Gastrocnemius medialis (tissue), 4 donors: ENCODE results near the gene ETV6. TPM values are rescaled to one million over a fixed set of nuclear protein-coding genes. Genes with fewer than 3 reads are reported as not detected.

ENCODE experiments used
- ATAC-seq, 2 donors: fragments of 150-250 bp; one replicate each; pipeline ENCODE4 v1.9.1; 2016
- DNase-seq, 2 donors: peaks; one replicate each; pipeline ENCODE4 v3.0.0-alpha.2; 2019
- H3K27ac ChIP-seq, 4 donors: fragments of 200-600 bp; sonication (generic); 1 replicate in 1 of 4; 2 replicates in 3 of 4; pipeline ENCODE4 v1.5.1; 2016 to 2018; ENCODE audit warnings: mild to moderate bottlenecking in 2 of 4, moderate library complexity in 1 of 4
- H3K27me3 ChIP-seq, 3 donors: fragments of 200-600 bp; sonication (generic) in 2 of 3; 1 replicate in 1 of 3; 2 replicates in 2 of 3; pipeline versions ENCODE4 v1.5.1 to v1.6.0; 2016 to 2019; ENCODE audit warnings: mild to moderate bottlenecking in 1 of 3, moderate library complexity in 1 of 3
- H3K36me3 ChIP-seq, 2 donors: fragments of 200-600 bp; sonication (generic) in 1 of 2; one replicate each; pipeline ENCODE4 v1.5.1; 2017 to 2018
- H3K4me1 ChIP-seq, 2 donors: fragments of 200-600 bp; sonication (generic) in 1 of 2; one replicate each; pipeline ENCODE4 v1.5.1; 2016 to 2017; ENCODE audit warnings: mild to moderate bottlenecking in 2 of 2
- H3K4me3 ChIP-seq, 4 donors: fragments of 200-600 bp; sonication (generic) in 3 of 4; 1 replicate in 1 of 4; 2 replicates in 3 of 4; pipeline ENCODE4 v1.5.1; 2016 to 2019; ENCODE audit warnings: mild to moderate bottlenecking in 2 of 4
- H3K9me3 ChIP-seq, 3 donors: fragments of 200-600 bp; sonication (generic) in 2 of 3; 1 replicate in 1 of 3; 2 replicates in 2 of 3; pipeline ENCODE4 v1.5.1; 2016 to 2019
- POLR2A ChIP-seq, 2 donors: fragments of 450-650 bp; IDR thresholded peaks; one replicate each; pipeline ENCODE4 v1.6.1; 2017; ENCODE audit warnings: antibody characterized with exemption in 2 of 2, mild to moderate bottlenecking in 2 of 2, moderate library complexity in 2 of 2
- in situ Hi-C, 4 donors: fragments of 200-750 bp; cut with MboI; loops; one replicate each; pipeline versions ENCODE4 v1.15.0 to v1.8.0; 2017; ENCODE audit warnings: low sequenced_read_pairs in 4 of 4
- intact Hi-C: fragments of 100-400 bp; cut with DNase I; formaldehyde crosslinking; loops from one replicate; pipeline ENCODE4 v1.15.1; 2023; ENCODE audit warnings: low total_unique reads
- total RNA-seq, 4 donors: library from RNA; depleted of rRNA; stranded (reverse); fragments of >200 nt; gene quantifications; one replicate each; pipeline versions ENCODE4 v1.1.0 to v1.2.3, GENCODE V29; 2016
- TF ChIP-seq, protein P1 (sequence below), 5 experiments: fragments of 450-650 bp in 3 of 5; fragments of 200-600 bp in 2 of 5; sonication (generic) in 2 of 5; IDR thresholded peaks in 4 of 5; conservative IDR thresholded peaks in 1 of 5; 1 replicate in 4 of 5; 2 replicates in 1 of 5; pipeline ENCODE4 v1.5.1; 2016 to 2019; ENCODE audit warnings: antibody characterized with exemption in 5 of 5, mild to moderate bottlenecking in 3 of 5, moderate library complexity in 3 of 5

ETV6 gene
- total RNA-seq, 4 donors from 2014 or later: 2.8 to 5.9 (median 3.3) TPM

DNA sequence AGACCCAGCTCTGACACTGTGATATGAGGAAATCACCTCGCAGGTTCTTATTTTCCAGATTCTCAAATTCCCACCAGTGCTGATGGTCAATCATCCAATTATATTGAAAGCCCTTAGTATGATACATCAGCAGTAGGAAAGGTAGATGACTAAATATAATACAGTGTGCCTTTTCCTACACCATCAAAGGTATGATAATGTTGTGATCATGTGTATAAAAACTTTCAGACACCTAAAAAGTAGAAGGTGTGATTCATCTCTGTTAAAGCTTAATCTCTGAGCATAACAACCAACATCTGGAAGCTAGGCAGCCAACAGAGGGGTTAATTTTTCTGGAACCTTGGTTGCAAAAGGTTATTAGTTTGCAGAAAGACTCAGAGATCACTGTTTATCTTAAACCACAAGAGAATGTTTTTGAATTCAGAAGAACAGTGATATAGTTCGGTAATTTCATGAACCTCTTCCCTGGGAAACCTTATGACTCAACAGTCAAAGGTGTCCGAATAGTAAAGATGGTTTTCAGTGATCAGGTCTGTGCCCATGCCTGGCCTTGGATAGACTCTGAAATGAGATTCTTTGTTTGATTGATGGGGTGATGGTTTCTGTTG is 122.5 kb downstream of the ETV6 start:
- TF ChIP-seq, protein P1, sequence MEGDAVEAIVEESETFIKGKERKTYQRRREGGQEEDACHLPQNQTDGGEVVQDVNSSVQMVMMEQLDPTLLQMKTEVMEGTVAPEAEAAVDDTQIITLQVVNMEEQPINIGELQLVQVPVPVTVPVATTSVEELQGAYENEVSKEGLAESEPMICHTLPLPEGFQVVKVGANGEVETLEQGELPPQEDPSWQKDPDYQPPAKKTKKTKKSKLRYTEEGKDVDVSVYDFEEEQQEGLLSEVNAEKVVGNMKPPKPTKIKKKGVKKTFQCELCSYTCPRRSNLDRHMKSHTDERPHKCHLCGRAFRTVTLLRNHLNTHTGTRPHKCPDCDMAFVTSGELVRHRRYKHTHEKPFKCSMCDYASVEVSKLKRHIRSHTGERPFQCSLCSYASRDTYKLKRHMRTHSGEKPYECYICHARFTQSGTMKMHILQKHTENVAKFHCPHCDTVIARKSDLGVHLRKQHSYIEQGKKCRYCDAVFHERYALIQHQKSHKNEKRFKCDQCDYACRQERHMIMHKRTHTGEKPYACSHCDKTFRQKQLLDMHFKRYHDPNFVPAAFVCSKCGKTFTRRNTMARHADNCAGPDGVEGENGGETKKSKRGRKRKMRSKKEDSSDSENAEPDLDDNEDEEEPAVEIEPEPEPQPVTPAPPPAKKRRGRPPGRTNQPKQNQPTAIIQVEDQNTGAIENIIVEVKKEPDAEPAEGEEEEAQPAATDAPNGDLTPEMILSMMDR (IDR thresholded peaks at IDR 0.05 in 4 of 5, conservative IDR thresholded peaks at IDR 0.05 in 1 of 5): no peak
- no peak for TF ChIP-seq POLR2A (IDR thresholded peaks at IDR 0.05)
- H3K4me3 ChIP-seq: no peak overlapping the region
- in situ Hi-C loops: no loop called here
- no peak overlapping the region for H3K27ac ChIP-seq
- DNase-seq: no peak
- no peaks in the 10 kb centered on the region for H3K27me3 ChIP-seq
- ATAC-seq: no peak
- peaks cover 2 to 28% of the 10 kb centered on the region in 2 donors for H3K4me1 ChIP-seq
- intact Hi-C loops: no loop called here
- no peaks in the 10 kb centered on the region for H3K36me3 ChIP-seq
- H3K9me3 ChIP-seq: no peaks in the 10 kb centered on the region

DNA sequence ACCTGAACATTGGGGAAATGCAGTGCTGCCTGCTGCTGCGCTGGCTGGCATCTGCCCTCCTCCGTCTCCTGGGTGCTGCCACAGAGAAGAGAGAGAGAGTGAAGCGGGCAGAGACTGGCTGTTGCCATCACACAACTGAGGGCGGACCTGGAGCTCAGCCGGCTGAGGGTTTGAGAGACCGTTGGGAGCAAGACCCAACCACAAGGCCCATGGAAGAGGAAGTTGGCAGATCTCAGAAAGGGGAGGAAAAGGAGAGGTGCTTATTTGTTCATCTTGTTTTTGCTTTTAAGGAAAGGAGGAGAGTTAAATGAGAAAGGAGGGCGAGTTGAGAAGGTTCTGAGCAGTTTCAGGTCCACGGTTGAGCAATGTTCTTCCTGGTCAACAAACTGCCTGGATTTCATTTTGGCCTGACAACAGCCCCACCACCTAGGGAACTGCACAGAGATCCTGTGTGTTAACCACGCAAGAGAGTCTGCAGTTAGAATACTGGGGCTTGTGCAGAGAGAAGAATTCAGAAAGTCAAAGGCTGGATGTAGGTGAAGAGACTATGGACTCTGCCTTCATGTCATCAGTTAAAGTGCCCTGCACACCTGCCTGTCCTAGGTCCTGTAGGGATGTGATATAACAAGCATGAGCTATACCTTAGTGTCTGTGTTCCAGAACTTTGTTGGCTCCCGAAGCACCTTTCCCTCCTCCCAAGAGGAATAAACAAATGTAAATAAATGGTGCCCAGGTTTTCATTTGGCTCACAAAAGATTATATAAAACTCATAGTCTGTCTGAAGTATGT is 124.6 kb downstream of the ETV6 start:
- no peaks in the 10 kb centered on the region for H3K36me3 ChIP-seq
- intact Hi-C loops: no loop called here
- no peak for ATAC-seq
- peaks cover 19 to 22% of the 10 kb centered on the region in 2 donors for H3K4me1 ChIP-seq
- no peak overlapping the region for H3K4me3 ChIP-seq
- H3K27me3 ChIP-seq: no peaks in the 10 kb centered on the region
- DNase-seq: no peak
- H3K27ac ChIP-seq: no peak overlapping the region
- no peaks in the 10 kb centered on the region for H3K9me3 ChIP-seq
- in situ Hi-C loops: no loop called here
- TF ChIP-seq, protein P1 (IDR thresholded peaks at IDR 0.05 in 4 of 5, conservative IDR thresholded peaks at IDR 0.05 in 1 of 5): no peak
- TF ChIP-seq POLR2A (IDR thresholded peaks at IDR 0.05): no peak

DNA sequence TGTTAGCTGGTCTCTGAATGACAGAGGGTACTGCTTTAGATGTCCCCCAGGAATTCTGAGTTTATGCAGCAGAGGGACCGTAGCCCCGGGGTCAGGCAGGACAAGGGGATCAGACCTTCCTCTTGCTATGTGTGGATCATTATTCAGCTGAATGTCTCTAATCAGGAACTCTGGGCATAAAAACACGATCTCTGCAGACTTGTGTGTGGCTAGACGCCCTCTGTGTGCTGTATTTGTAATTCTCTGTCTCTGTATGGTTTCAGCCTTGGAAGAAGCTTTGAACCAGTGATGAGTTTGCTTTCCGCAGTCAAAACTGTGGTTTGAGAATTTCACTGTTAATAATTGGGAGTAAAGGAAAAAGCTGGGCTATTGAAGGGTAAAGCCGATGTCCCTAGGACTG is 125.3 kb downstream of the ETV6 start:
- in situ Hi-C loops (loop anchor here in 2 of 4 donors (25.0 kb wide), 2 partner anchors 1063 to 1563 kb away; partner anchors contain the start of genes GABARAPL1 (in 1 of the 2) and YBX3 (in 1 of the 2)), intact Hi-C loops (no loop called here)
- DNase-seq (no peak), ATAC-seq (no peak)
- TF ChIP-seq, protein P1 (IDR thresholded peaks at IDR 0.05 in 4 of 5, conservative IDR thresholded peaks at IDR 0.05 in 1 of 5): no peak
- TF ChIP-seq POLR2A (IDR thresholded peaks at IDR 0.05): no peak
- no peaks in the 10 kb centered on the region for H3K9me3 ChIP-seq
- no peaks in the 10 kb centered on the region for H3K36me3 ChIP-seq
- H3K27me3 ChIP-seq: no peaks in the 10 kb centered on the region
- peaks cover 20 to 27% of the 10 kb centered on the region in 2 donors for H3K4me1 ChIP-seq
- H3K4me3 ChIP-seq: no peak overlapping the region
- H3K27ac ChIP-seq: no peak overlapping the region

DNA sequence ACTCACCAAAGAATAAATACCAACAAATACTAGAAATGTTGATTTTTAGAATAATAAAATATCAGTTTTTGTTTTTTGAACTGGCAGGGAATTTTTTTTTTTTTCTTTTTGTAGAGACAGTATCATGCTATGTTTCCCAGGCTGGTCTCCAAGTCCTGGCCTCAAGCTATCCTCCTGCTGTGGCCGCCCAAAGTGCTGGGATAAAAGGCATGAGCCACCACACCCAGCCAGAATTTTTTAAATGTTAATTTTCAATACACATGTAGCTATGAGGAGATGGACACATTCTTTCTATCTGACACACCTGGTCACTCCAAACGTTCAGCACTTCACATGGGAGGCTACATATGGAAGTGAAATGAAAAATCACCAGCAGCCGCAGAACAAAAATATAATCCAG is 126.8 kb downstream of the ETV6 start:
- Histone ChIP-seq H3K36me3 (no peaks in the 10 kb centered on the region), H3K27me3 (no peaks in the 10 kb centered on the region), H3K4me3 (no peak overlapping the region), H3K4me1 (peaks cover 32 to 35% of the 10 kb centered on the region in 2 donors), H3K9me3 (no peaks in the 10 kb centered on the region), H3K27ac (no peak overlapping the region)
- ATAC-seq (no peak), DNase-seq (no peak)
- in situ Hi-C loops: loop anchor here in 2 of 4 donors (25.0 kb wide), 2 partner anchors 1064 to 1564 kb away; partner anchors contain the start of genes GABARAPL1 (in 1 of the 2) and YBX3 (in 1 of the 2)
- intact Hi-C loops: no loop called here
- TF ChIP-seq, protein P1 (IDR thresholded peaks at IDR 0.05 in 4 of 5, conservative IDR thresholded peaks at IDR 0.05 in 1 of 5): no peak
- TF ChIP-seq POLR2A (IDR thresholded peaks at IDR 0.05): no peak
